Tongue (tissue), 2 donors: ENCODE results near the gene MXRA7. TPM values are rescaled to one million over a fixed set of nuclear protein-coding genes. Genes with fewer than 3 reads are reported as not detected.
A peak's percentile ranks its signal among the peaks of the same experiment; 100 is the strongest.
"Not testable (repeated sequence)": the region's sequence is repeated elsewhere in the genome, so short reads cannot be mapped to it uniquely, and the experiment has no call there.

Experiments used
- DNase-seq: peaks from one replicate; pipeline ENCODE4 v3.0.0-alpha.2; 2015
- total RNA-seq: library from RNA; depleted of rRNA; stranded (reverse); fragments of >200 nt; gene quantifications from one replicate; pipeline ENCODE4 v1.2.3, GENCODE V29; 2014

Gene MXRA7
- total RNA-seq, result 200 TPM

GRCh38 chr17:76710863-76711611 is at the start of gene MXRA7:
TSS of gene MXRA7 (minus strand) at chr17:76710965. CDS start at chr17:76710946, 19 bp downstream.
- DNase-seq, result peak; percentile 84

GRCh38 chr17:76758570-76758969 is 47.8 kb upstream of the MXRA7 start:
- no peak for DNase-seq

DNA sequence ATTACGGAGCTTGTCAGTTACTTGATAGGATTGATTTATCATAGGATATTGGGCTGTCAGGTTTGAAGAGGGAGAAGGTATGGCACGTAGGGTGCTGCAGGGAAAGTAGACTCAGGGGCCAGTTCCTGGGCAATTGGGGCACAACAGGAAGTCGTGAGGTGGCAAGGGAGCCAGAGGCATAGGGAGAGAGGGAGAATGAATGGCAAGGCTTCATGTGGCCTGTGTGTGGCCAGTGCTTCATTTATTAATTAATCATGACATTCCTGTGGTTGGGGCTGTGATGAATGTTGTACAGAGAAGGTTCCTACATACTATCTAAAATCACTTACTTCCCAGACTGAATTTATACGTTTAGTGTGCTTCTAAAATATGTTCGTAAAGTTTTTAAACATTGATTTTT is 46.5 kb upstream of the MXRA7 start:
- no peak for DNase-seq

DNA sequence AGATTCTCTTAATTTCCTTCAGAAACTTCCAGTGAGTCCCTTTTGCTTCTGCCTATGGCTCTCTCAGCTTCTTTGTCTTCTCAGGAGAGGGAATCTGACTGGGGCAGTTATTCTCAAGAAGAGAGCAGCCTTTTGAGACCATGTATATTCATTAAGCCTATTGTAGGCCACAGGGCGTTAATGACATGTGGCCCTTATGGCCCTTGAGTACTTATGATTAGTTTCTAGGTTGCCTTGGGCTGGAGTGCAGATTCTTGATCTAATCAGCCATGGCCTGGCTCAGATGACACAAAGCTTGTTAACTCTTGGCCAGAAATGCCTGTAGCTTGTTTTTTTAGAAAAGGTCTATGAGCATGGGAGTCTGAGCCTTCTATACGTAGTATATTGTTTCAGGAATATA is 44.5 kb upstream of the MXRA7 start:
- no peak for DNase-seq

DNA sequence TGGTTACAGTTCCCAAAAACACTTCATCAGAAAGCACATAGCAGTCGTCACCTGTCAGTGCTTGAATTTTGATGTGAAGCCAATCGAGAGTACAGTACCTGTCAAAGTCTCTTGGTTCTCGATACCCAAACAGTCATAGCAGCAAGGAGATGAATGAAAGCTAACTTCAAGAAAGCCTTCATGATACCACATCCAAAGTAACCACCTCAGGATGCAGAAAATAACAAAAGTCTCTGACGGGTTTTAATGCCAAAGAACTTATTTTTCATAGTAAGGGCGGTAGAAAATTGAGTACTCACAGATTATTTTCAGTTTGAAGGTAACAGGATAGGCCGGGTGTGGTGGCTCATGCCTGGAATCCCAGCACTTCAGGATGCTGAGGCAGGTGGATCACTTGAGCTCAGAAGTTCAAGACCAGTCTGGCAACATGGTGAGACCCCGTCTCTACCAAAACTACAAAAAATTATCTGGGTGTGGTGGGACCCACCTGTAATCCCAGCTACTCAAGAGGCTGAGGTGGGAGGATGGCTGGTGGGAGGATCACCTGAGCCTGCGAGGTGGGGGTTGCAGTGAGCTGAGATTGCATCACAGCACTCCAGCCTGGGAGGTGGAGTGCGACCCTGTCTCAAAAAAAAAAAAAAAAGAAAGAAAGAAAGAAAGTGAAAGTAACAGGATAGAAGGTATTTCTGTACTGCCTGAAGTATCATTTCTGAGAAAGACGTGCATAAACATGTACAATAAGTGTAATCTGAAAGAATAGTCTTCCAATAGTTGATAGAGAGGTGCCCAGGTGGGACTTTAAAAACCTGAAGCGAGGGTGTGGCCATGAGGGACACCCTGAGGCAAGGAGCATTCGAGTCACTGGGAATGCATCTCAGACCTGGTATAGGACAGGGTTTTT is 42.5 kb upstream of the MXRA7 start:
- no peak for DNase-seq

DNA sequence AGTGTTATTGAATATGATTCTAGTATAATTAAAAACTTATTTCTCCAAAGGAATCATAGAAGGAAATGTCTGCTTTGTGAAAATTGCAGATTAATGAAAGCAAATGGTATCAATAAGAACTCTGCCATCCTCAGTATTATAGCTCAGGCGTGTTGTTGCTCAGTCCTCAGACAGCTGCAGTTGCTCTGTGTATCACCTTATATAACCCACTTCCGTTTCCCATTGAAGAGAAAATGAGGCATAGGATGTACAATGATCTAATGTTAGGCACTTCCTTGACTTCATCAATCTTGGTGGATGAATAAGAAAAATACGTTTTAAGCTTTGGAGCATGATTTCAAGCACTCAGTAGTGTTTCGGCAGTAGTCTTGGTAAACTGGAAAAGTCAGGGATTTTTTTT is 41.2 kb upstream of the MXRA7 start:
- no peak for DNase-seq

DNA sequence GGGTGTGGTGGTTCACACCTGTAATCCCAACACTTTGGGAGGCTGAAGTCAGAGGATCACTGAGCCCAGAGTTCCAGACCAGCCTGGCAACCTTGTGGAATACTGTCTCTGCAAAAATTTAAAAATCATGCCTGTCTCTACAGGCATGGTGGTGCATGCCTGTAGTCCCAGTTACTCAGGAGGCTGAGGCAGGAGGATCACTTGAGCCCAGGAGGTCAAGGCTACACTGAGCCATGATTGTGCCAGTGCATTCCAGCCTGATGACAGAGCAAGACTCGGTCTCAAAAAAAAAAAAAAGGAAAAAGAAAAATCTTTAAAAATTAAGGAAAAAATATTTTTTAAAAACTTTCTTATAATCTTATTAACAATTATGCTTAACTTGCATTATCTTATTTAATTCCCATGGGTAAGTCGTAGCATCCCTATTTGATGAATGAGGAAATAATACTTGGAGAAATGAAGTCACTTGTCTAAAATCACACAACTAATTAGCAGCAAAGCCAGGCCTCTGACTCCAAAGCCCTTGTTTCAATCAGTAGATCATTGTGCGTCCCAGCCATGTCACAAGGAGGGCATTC is 40.7 kb upstream of the MXRA7 start:
- no peak for DNase-seq

GRCh38 chr17:76748657-76749056 is 37.9 kb upstream of the MXRA7 start:
- no peak for DNase-seq

DNA sequence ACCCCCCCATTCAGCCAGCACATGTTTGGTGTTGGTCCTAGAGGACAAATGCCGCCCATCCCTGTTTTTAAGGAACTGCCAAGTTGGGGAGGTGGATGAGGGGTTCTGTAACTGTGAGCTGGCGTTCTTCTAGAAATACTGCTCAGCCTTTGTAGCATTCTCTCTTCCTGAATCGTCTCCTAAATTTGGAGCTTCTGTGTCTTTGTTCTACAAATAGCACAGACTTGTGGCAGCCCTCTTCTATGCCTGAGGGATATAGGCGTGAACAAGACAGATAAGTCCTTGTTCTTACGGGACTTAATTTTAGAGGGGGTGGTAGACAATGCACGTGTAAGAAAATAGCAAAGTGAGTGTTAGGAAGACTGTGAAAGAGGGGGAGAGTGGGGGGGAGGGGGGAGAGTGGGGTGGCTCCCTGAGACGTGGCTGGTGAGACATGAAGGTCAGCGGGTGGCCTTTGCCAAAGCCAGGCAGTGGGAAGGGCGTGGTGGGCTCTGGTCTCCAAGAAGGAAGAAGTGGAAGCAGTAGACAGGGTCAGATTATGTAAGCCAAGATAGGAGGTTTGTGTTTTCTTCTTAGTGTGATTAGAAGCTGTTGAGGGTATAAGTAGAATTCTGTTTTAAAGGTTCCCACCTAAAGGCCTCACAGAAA is 37.1 kb upstream of the MXRA7 start:
- peak; percentile 35 for DNase-seq

- not testable (repeated sequence) for DNase-seq
Measured at GRCh38 chr17:76745785-76746184, 35.0 kb upstream of the MXRA7 start.

DNA sequence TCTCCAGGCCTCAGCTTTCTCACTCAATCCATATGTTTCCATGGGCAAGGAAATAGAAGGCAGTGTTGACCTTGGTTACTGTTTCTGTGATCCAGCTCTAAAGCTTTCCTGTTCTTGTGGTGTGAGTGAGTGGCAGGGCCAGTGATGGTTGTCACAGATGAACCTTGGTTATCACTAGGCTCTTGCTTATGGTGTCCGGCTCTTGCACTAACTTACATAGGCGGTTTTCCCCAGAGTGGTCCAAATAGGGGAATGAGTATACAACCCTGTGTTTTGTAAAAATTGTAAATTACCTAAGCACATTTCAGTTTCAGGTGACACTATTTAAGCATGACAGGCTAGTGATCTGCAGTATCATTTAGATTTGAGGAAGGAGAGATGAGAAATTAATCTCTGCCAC is 34.0 kb upstream of the MXRA7 start:
- no peak for DNase-seq

DNA sequence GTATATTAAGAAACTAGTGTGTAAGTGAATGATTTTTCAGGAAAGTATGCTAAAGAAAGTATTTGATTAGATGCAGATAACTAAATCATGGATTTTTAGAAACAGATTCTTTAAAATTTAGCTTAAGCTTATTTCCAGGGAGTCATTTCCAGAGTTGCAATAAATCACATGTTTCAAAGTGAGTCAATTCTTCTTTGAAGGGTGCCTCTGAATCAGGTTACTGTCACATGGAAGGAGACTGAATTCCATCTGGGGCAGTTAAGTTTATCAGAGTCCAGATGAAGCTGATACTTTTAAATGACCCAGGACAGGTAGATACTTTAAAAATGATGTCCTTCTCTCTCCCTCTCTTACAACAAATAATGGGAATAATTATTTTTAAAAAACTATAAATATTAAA is 32.2 kb upstream of the MXRA7 start:
- DNase-seq, result no peak

- peak; percentile 68 for DNase-seq
Measured at GRCh38 chr17:76740329-76741118, 29.8 kb upstream of the MXRA7 start.

DNA sequence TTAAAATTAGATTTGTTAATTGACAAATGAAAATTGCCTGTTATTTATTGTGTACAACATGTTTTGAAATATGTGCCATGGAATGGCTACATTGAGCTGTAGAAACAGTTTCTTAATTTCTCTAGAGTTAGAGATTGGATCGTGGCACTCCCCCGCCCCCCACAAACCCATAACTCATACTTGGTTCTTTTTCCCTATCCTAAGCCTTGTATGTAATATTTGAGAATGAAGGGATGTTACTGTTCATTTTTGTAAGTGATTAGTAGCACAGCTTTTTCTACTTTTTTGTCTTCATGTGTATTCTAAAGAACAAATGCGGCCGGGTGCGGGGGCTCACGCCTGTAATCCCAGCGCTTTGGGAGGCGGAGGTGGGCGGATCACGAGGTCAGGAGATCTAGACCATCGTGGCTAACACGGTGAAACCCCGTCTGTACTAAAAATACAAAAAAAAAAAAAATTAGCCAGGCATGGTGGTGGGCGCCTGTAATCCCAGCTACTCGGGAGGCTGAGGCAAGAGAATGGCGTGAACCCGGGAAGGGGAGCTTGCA is 28.9 kb upstream of the MXRA7 start:
- DNase-seq, result not testable (repeated sequence)

GRCh38 chr17:76738468-76738850 is 27.7 kb upstream of the MXRA7 start:
- DNase-seq, result peak; percentile 47

- DNase-seq, result peak; percentile 98
Measured at GRCh38 chr17:76737676-76738467, 27.1 kb upstream of the MXRA7 start, which contains the start of gene MFSD11. TSS of gene MFSD11 (plus strand) at chr17:76738119. CDS start at chr17:76738353, 234 bp downstream.

DNA sequence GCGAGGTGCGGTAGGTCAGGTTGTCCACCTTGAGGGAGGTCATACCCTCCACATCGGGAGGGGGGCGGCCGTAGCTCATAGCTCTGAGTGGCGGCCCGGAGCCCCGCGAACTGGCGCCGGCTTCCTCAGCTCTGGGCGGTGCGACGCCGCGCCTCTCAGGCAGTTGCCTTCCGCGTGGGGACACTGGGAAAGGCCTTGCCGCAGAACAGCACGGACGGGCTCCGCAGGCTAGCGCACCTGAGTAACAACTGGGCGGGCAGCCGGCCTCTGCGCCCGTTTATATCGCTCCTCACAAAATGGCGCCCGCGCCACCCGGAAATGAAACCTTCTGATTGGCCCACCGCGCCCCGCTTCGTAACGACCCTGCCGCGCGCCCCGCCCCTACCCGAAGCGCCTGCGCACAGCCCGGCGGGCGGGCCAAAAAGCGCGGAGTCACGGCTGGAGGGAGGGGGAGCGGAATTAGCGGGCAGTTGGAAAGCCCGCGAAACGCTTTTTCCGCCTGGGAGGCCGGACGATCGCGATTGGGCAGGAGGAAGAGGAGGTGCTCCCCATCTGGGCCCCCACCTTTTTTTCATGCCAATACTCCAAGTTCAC is 26.4 kb upstream of the MXRA7 start, which contains the start of gene SRSF2:
Gene SRSF2, minus strand, starts transcription at position 250 of the 594 bp plus-strand sequence. Its CDS starts 171 bp downstream, at position 79.
- peak; percentile 99 for DNase-seq

- peak; percentile 87 for DNase-seq
Measured at GRCh38 chr17:76736349-76737081, 25.8 kb upstream of the MXRA7 start.
